ENCODE measurements around the gene CFAP221.
A peak's percentile ranks its signal among the peaks of the same experiment; 100 is the strongest.

- peak; percentile 97 for TF ChIP-seq CTCF (conservative IDR thresholded peaks at IDR 0.05; ENCODE audit: low read length)
- no peak for TF ChIP-seq EZH2phosphoT487 (IDR thresholded peaks at IDR 0.05; ENCODE audit: borderline replicate concordance, low read depth, low read length)
Measured at GRCh38 chr2:119702918-119703401, 158.7 kb downstream of the CFAP221 start.
